PC-3 (cell line): ENCODE measurements around the gene MAPK7.

Experiments used
- CTCF ChIP-seq: fragments of 300-600 bp; sonication (generic); conservative IDR thresholded peaks from 2 replicates; pipeline ENCODE4 v1.5.1; 2017; ENCODE audit warnings: antibody characterized with exemption, low read depth, mild to moderate bottlenecking, low read length
- EZH2 ChIP-seq: fragments of 300-600 bp; sonication (generic); IDR thresholded peaks from one replicate; pipeline ENCODE4 v1.6.1; 2017; ENCODE audit warnings: antibody characterized with exemption, mild to moderate bottlenecking, low read length; ENCODE audit not compliant: unreplicated experiment

- TF ChIP-seq EZH2: no peak
- no peak for TF ChIP-seq CTCF
Measured at GRCh38 chr17:19331543-19332245, 46.6 kb upstream of the MAPK7 start.
